ENCODE data around the gene CCDC32.

Gene CCDC32

DNA sequence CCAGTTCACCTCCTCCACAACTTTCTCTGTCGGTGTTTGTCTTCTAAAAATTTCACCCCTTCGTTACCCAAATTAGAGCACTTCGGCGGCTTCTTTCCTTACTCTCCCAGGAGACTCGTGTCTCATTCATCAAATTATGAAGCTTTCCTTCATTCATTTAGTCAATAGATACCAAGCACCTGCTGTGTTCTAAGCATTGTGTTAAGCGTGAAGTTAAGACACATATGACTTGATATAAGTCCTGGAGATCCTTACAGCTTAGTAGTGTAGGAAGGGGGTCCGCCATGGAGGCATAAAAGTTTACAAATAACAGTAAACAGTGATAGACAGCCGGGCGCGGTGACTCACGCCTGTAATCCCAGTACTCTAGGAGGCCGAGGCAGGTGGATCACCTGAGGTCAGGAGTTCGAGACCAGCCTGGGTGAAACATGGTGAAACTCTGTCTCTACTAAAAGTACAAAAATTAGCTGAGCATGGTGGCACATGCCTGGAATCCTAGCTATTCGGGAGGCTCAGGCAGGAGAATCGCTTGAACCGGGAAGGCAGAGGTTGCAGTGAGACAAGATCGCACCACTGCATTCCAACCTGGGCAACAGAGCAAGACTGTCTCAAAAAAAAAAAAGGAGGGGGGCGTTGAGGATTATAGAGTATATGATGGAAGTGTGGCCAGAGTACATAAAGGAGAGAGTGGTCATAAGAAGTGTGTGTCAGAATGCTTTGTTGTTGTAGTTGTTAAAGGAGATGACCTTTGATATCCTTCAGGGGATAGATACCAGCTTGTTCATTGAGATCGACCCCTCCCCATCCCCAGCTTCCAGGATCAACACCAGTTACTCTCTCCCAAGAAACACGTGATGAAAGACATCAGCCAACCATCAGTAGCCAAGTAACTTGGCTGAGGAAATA, 744 bp upstream of the CCDC32 start:
- DNase-seq (ENCODE audit: low spot score) = no peak
- TF ChIP-seq, protein P1, sequence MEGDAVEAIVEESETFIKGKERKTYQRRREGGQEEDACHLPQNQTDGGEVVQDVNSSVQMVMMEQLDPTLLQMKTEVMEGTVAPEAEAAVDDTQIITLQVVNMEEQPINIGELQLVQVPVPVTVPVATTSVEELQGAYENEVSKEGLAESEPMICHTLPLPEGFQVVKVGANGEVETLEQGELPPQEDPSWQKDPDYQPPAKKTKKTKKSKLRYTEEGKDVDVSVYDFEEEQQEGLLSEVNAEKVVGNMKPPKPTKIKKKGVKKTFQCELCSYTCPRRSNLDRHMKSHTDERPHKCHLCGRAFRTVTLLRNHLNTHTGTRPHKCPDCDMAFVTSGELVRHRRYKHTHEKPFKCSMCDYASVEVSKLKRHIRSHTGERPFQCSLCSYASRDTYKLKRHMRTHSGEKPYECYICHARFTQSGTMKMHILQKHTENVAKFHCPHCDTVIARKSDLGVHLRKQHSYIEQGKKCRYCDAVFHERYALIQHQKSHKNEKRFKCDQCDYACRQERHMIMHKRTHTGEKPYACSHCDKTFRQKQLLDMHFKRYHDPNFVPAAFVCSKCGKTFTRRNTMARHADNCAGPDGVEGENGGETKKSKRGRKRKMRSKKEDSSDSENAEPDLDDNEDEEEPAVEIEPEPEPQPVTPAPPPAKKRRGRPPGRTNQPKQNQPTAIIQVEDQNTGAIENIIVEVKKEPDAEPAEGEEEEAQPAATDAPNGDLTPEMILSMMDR (IDR thresholded peaks at IDR 0.05; ENCODE audit: extremely low read depth, missing control alignments) = no peak

- TF ChIP-seq, protein P1 (IDR thresholded peaks at IDR 0.05; ENCODE audit: extremely low read depth, missing control alignments) = no peak
- DNase-seq (ENCODE audit: low spot score) = no peak
Measured at GRCh38 chr15:40563426-40563825, 1.4 kb downstream of the CCDC32 start.

DNA sequence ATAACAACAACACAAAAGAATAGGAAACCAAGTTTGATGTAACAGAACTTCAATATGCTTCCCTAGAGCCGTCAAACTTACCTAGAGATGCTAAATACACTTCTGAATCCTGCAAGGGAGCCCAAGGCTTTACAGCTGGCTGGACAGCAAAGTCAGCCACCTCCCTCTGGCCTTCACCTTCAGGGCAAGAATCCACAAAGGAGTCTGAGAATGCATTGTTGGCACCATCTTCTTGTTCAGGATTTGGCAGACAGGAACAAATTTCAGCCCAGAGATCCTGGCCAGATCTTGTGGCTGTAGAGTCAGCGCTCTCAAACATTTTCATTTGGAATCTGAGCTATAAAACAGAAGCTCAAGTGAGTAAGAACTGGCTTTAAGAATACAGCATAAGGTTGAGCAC, 2.2 kb downstream of the CCDC32 start:
- DNase-seq (ENCODE audit: low spot score) = no peak
- TF ChIP-seq, protein P1 (IDR thresholded peaks at IDR 0.05; ENCODE audit: extremely low read depth, missing control alignments) = no peak

DNA sequence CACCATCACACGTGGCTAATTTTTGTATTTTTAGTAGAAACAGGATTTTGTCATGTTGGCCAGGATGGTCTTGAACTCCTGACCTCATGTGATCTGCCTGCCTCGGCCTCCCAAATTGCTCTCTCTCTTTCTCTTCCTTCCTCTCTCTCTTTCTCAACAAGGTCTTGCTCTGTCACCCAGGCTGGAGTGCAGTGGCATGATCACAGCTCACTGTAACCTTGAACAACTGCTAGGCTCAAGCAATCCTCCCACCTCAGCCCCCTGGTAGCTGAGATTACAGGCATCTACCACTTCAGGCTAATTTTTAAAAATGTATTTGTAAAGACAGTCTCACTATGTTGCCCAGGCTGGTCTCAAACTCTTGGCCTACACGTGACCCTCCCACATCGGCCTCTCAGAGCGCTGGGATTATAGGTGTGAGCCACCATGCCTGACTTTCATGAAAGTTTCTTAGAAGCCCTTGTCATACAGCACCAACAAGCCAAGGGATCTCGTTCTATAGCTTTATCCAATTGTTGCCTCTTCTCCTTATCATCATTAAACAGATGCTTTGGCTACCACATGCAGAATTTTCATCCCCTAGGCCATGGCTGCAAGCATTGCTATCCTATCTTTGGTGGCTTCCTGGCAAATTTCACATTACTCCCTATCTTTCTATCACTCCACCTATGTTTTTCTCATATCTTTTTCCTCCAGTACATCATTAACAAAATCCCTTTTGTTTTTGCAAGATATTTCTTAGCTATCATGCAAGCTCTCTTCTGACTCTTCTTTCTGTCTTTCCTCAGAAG, 5.7 kb downstream of the CCDC32 start:
- TF ChIP-seq, protein P1 (IDR thresholded peaks at IDR 0.05; ENCODE audit: extremely low read depth, missing control alignments) = no peak
- DNase-seq (ENCODE audit: low spot score) = no peak

- TF ChIP-seq, protein P1 (IDR thresholded peaks at IDR 0.05; ENCODE audit: extremely low read depth, missing control alignments) = no peak
- no peak for DNase-seq (ENCODE audit: low spot score)
Measured at GRCh38 chr15:40555876-40556275, 9.0 kb downstream of the CCDC32 start.

DNA sequence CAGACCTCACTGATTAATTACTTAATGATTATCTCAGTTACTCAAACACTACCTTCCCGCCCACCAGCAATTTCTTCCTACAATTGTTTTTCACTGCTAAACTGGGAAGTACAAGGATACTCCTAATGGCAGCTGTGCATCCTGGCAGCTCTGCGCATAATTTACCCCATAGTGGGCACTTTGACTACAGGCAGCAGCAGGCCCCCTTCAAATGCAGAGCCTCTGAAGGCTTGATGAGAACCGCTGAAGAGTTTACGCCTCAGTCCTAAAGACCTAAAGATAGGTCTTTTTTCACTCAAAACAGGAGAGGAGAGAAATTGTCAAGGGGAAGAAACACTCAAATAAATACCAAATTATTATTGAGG, 10.7 kb downstream of the CCDC32 start:
- TF ChIP-seq, protein P1 (IDR thresholded peaks at IDR 0.05; ENCODE audit: extremely low read depth, missing control alignments) = no peak
- DNase-seq (ENCODE audit: low spot score) = no peak

Measured in GM20000 (cell line).